HG03442 (cell line): ENCODE data around the gene DNAH3.
"Not testable (repeated sequence)": the region's sequence is repeated elsewhere in the genome, so short reads cannot be mapped to it uniquely, and the experiment has no call there.

ENCODE experiments used
- ATAC-seq: cut with Tn5 transposase; IDR thresholded peaks from one replicate; pipeline ENCODE4 v1.9.1; 2021; ENCODE audit warnings: mild to moderate bottlenecking, moderate library complexity; ENCODE audit not compliant: unreplicated experiment

Gene DNAH3

DNA sequence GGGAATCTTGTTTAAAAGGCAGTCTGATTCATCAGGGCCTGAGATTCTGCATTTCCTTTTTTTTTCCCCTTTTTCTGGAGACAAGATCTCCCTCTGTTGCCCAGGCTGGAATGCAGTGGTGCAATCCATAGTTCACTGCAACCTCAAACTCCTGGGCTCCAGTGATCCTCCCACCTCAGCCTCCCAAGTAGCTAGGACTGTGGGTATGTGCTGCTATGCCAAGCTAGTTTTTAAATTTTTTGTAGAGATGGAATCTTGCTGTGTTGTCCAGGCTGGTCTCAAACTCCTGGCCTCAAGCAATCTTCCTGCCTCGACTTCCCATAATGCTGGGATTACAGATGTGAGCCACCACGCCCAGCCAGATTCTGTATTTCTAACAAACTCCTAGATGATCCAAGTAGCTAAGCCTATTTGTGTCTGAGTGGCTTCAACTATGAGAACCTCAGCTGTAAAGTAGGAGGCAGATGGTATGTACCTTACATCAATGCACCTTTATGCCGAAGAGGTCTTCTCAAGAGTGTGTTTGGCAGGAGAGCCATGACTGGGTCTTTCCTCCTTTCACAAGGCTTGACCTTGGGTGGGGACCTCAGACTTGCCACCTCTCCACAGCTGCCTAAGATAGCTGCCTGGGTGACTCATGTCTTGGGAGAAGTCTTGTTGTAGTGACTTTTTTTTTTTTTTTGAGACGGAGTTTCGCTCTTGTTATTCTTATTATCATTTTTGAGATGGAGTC, 18.8 kb upstream of the DNAH3 start:
- ATAC-seq: no peak

DNA sequence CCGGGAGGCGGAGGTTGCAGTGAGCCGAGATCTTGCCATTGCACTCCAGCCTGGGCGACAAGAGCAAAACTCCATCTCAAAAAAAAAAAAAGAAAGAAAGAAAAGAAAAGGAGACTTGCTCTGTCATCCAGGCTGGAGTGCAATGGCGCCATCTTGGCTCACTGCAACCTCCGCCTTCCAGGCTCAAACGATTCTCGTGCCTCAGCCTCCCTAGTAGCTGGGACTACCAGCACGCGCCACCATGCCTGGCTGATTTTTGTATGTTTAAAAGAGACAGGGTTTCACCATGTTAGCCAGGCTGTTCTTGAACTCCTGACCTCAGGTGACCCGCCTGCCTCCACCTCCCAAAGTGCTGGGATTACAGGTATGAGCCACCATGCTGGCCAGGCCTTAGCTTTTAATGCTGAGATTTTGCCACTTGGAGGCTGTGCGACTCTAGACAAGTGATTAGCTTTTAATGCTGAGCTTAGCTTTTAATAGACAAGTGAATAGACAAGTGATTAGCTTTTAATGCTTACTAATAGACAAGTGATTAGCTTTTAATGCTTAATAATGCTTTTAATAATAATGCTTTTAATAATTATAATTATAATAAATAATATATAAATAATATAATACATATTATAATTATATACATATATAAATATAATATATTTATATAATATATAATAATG, 17.4 kb upstream of the DNAH3 start:
- no peak for ATAC-seq

DNA sequence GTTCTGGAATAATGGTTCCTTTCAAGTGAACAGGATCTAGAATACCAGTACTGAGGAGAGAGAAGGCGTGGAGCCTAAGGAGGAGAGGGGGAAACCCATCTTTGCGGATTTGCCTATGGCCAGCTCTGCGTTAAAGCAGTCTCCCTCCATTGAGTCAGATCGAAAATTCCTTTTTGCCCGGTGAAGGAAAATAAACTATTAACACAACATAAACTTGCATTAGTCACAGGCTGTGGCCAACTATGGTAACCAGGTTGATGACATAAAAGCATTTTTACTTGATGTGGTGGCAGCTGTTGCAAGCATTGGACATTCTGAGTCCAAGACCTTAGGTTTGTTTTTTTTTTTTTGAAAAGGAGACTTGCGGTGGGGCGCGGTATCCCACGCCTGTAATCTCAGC, 16.7 kb upstream of the DNAH3 start:
- no peak for ATAC-seq

GRCh38 chr16:21166561-21166961, 15.9 kb upstream of the DNAH3 start:
- ATAC-seq: no peak

GRCh38 chr16:21164521-21165168, 14.0 kb upstream of the DNAH3 start:
- ATAC-seq: no peak

- ATAC-seq: no peak
These were observed 12.9 kb upstream of the DNAH3 start for GRCh38 chr16:21163576-21163975.

DNA sequence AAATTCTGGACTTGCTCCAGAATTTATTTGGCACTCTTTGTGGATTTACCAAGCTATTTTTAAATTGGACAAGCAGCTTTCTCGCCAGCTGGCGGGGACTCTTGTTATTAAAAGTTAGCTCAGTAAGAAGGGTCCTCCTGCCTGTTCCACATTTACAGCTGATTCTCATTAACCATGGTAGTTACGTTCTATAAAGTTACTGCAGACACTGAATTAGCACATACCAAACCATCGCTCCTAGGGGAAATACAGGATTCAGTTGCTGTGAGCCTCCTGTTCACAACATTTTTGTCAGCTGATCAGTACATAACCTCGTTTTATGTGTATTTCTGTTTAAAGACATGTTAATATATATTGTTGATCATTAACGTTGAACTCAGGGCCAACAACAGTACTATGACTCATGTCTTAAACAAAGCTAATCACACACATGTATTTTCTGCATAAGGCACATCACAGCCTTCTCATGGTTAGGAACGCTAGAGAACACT, 12.1 kb upstream of the DNAH3 start:
- no peak for ATAC-seq

GRCh38 chr16:21161211-21161610, 10.6 kb upstream of the DNAH3 start:
- no peak for ATAC-seq

DNA sequence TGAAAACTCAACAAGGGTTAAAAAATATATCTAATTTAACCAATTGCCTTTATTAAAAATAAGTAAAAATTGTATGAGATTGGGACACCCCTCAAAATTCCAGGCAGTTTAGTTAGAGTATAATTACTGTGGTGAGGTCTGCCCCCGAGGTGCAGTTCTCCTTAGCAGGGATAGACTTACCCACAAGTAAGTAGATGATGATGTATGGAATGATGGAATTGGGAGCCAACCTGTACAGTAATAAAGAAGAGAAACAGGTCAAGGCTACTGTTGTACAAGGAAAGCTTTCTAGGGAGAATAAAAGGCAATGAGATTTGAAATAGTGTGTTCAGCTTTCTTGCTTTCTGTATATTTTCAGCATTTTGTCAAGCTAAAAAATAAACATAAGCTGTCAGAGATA, 9.6 kb upstream of the DNAH3 start:
- no peak for ATAC-seq

GRCh38 chr16:21159281-21159951, 8.8 kb upstream of the DNAH3 start:
- ATAC-seq: no peak

GRCh38 chr16:21158208-21159110, 7.8 kb upstream of the DNAH3 start, which contains the start of gene LDAF1:
Gene LDAF1 (plus strand): TSS chr16:21158674. CDS start chr16:21161183, 2,509 bp downstream.
- ATAC-seq: peak; percentile 81

GRCh38 chr16:21157632-21158031, 7.0 kb upstream of the DNAH3 start:
- no peak for ATAC-seq

DNA sequence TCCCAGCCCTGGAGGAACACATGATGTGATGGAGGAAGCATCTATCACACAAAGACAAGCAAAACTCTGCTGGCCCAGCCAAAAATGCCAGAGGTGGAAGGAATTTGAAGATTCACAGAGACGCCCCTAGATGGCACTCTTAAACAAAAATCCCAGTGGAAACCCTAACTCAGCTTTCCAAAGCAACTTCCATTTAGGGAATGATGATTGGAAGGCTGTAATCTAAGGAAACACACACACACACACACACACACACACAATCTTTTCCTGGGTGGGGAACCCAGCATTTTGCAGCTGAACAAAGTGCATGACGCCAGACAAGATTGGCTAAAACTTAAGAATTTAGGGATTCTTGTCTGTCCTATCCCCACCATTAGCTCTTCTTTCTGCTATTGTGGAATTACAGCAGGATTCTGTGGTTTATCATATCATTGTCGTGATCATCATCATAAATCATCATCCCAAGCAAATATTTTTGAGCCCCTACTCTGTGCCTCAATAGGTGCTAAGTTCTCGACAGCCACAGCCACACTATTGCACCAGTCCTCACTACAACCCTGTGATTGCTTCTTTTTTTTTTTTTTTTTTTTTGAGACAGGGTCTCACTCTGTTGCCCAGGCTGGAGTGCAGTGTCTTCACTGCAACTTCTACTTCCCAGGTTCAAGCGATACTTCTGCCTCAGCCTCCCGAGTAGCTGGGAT, 6.3 kb upstream of the DNAH3 start:
- ATAC-seq: no peak

GRCh38 chr16:21156011-21156410, 5.4 kb upstream of the DNAH3 start:
- not testable (repeated sequence) for ATAC-seq

GRCh38 chr16:21153124-21153729, 2.6 kb upstream of the DNAH3 start:
- not testable (repeated sequence) for ATAC-seq

GRCh38 chr16:21152160-21153030, 1.7 kb upstream of the DNAH3 start:
- ATAC-seq: not testable (repeated sequence)

GRCh38 chr16:21145738-21146137, 4.9 kb downstream of the DNAH3 start:
- ATAC-seq: no peak

DNA sequence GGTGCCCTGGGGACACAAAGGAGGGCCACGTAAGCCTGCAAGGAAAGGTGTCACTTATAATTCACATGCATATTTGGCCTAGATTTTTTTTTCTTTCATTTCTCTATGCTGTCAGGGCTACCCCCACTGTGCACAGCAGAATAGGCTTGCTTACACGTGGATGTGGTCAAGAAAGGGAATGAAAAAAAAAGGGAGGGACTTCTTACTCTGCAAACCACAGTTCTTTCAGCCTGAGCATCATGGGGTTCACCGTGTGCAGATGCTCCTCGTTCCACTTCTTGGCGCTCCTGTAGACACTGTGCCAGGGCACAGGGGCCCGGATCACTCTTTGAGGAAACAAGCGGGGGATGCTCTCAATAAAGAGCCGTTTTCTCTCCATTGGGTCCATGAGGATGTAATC, 16.6 kb downstream of the DNAH3 start:
- no peak for ATAC-seq
